GM21526 (cell line): ENCODE measurements around the gene TXNDC11.

ENCODE experiments used
- ATAC-seq: cut with Tn5 transposase; IDR thresholded peaks from one replicate; pipeline ENCODE4 v1.9.1; 2021; ENCODE audit warnings: moderate library complexity; ENCODE audit not compliant: unreplicated experiment, low FRiP score

Gene TXNDC11

DNA sequence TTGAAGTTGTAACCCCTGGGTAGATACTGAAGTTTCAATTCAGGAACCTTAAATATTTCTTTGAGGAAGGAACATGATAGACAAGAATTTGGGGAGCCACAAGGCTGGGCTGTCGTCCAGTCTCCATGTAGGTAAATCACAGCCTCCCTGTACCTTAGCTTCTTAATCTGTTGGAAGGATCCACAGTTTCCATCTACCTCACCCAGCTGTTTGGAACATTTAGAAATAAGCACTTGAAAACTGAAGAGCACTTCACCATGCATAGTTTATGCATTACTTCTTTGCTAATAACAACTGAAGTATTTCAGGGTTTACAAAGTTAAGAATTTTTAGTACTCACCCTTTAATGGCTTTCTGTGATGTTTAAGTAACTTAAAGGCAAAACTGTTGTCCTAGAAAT lies 17.2 kb downstream of the TXNDC11 start:
- ATAC-seq: no peak

DNA sequence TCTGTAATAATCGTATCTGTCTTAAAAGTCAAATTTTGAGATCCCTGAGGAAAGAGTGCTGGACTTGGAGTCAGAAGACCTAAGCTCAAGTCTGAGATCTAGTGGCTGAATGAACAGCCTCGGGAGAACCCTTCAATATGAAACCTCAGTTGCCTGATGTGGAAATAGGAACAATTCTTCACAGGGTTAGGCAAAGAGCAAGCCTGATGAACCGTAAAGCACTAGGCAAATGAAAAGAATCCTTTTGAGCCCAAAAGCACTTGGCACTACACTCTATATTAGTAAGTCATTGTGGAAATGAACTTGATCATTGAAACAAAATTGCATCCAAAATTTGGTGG lies 20.2 kb downstream of the TXNDC11 start:
- no peak for ATAC-seq

DNA sequence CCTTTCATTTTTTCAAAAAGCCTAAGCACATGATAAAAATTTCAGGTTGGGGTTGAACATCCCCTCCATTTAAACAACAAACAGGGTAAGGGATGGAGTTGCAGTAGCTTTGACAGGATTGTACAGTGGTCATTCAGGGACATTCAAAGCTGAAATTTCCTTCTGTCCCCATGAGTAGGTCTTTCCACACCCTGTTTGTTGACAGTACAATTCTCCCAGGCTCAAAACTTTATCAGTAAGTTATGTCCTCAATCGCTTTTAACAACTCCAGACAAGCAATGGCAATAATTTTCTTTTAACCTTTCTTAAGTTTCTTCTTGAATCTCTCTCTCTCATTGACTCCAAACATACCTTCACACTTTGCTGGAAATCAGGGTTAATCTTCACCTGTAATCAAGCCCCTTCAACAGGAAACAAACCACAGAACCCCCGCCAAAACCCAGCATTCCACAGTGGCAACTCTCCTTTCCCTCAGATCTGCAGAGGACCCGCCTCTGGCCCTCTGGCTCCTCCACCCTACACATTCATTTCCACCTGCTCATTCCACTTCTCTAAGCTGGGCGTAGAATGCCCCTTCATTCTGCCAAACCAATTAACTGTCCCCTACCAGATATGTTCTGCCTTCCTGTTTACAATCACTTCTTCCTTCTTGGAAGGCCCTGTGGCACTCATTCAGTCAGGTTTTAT lies 20.7 kb downstream of the TXNDC11 start:
- no peak for ATAC-seq

DNA sequence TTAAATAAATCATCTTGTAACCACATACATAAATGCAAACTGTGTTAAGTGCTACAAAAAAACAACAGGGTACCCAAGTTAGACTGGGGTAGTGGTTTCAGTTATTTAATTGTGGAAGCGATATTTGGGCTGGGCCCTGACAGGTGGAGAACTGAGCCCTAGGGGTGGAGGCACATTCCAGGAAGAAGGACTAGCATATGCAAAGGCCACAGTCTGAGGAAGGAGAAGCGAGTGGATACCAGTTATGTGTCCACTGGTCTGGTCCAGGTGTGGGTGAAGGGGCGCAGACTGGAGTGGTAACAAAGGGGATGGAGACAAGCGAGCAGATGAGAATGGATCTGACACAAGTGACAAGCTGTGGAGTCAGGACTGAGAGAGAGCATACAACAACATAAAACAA lies 22.9 kb downstream of the TXNDC11 start:
- no peak for ATAC-seq

DNA sequence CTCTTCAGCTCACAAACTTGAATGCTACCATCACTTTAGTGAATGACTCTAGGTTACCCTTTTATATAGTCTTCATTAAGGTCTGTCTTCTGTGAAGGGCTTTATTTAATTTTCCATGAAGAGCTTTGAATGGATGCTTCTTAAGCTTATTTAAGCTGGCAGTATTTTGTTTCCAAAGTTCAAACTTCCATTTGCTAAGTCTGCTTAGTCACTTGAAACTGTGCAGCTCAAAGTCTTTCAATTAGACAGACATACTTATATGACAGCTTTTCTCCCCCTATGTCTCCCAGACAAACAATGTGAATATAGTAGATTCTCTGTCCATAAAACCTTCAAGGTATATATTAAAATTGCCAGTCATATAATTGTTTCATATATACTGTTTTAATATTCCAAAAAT lies 23.5 kb downstream of the TXNDC11 start:
- no peak for ATAC-seq

DNA sequence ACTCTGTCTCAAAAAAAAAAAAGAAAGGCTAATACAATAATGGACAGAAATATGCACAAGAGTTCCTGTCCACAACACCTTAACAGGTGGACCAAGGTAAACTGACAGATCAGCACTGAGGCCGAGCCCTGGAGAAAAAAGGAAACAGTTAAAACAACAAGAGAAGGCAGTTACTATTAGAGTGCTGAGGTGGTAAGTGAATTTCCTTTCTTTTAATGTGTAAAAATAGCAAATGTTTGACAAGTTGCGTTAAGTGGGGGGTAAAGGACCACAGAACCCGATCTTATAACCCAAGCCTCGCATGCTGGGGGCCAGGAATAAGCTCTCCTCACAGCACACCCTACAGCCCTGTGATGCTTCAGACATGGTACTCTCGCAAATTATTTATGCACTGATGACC lies 24.8 kb downstream of the TXNDC11 start:
- ATAC-seq: no peak

DNA sequence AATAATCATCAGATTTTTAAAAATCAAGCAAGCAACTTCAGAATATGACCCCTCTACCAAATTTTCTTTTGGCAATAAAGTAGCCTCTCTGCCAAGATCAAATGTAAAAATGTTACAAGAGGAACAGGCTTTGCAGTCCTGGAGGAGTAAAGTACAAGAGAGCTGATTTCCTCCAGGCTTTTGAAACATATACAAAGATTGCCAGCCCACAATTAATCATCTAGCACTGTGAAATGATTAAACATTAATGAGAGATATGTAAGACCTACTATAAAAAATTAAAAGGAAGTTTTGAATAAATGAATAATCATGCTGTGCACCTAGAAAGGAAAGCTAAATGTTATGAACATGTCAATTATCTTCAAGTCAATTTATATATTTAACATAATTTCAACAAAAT lies 26.3 kb downstream of the TXNDC11 start:
- ATAC-seq: no peak

DNA sequence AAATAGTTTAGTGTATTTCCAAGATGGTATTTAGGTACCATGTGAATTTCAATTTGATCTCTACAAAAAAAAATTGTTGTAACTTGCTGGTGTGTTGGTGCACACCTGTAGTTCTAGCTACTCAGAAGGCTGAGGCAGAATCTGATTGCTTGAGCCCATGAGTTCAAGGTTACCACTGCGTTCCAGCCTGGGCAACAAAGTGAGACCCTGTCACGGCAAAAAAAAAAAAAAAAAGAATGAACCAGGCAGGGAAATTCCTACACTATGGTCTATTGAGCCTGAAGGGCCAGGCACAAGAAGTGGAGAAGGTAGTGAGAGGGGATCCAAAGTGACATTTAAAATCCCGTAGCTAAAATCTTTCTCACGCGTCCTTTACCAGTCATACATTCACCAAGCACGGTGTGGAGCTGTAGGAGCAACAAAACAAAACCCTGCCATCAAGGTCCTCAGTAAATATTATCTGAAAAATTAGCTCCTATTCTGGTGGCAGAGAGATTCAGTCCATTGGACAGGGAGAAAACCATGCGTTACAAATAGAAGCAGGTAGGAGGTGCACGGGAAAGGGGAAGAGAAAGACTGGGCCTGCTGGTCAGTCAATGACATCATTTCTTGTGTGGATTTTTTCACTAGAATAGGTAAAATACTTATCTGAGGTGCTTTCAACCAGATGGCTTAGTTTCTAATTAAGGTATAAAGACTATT lies 27.3 kb downstream of the TXNDC11 start:
- ATAC-seq: no peak

DNA sequence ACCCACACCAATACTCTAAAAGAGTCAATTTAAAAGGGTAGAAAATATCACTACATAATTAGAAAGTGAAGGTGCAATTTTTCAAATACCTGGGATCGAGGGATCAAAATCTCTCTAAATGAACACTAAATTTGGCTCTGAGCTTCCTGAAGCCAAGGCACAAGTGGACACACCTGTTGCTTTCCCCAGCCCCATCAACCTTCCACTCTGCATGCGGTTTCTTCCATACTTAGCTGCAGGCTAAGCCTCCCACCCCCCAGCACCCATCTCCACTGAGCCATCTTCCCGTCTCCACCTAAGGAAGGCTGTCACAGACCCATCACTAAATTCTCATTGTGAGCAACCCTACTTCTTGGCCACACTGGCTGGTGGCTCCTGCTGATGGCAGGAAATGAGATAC lies 30.5 kb downstream of the TXNDC11 start:
- no peak for ATAC-seq

DNA sequence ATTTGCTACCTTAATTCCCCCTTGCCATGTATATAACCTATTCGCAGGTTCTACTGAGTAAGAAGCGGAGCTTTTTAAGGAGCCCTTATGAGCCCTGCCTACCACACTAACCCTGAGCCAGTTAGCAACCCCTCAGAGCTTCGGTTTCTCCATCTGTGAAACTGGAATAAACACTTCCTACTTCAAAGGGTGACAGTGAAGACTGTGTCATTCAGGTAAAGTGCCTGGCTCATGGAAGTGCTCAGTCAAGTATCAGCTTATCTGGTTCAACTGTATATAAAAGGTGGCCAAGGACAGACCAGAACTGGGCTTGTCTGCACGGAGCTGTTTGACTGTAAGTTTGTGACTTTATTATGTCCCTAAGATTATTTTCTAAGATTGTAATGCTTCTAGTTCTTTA lies 31.0 kb downstream of the TXNDC11 start:
- ATAC-seq: no peak

DNA sequence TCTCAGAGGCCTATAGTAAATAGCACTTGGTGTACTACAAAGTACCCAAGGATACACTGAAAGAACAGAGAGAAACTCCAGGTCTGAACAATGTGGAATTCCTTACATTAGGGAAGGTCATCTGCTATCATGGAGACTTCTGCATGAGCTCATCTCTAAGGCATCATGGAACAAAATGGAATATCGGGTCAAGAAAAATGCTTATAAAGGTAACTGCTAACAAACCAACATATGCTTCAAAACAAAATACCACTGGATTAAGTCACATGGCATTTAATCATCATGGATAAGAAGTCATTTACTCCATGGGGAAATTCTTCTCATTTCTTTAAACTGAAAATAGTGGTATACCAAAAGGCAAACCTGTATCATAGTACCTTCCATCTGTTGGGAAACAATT lies 34.2 kb downstream of the TXNDC11 start:
- no peak for ATAC-seq

DNA sequence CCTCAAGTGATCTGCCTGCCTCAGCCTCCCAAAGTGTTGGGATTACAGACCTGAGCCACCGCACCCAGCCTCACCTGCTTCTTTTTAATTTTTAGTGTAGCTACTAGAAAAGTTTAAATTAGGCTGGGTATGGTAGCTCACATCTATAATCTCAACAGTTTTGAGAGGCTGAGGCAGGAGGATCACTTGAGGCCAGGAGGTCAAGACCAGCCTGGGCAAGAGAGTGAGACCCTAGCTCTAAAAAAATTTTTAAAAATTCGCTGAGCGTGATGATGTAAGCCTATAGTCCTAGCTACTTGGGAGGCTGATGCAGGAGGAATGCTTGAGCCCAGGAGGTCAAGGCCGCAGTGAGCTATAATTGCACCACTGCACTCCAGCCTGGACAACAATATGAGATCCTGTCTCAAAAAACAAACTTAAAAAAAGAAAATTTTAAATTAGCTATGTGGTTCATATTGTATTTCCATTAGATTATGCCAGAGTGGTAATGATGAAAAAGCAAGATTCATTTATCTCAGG lies 34.9 kb downstream of the TXNDC11 start:
- ATAC-seq: no peak

DNA sequence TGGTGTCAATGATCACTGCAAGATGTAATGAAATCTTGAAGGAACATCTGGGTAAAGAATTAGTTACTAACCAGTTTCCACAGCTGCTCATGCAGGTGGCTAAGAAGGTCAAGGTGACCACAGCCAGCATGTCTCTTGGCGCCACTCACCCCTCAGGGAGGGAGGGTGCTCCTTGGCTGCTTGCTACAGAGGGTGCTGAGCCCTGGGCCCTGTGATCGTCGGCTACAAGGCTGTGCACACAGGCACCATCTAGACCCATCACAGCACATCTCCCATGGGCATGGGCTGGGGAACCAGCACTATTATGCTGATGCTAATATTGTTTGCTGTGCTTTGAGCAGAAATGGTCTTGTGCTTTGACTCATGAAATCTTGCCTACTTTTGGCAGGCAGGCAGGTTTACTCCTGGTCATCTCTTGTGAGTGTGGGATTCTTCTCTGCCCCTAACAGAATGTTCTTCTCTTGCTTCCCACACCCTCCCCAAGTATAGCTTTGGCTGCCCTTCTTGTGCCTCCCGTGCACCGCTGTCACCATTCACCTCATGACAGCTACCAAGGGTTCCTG lies 36.4 kb downstream of the TXNDC11 start:
- ATAC-seq: no peak

DNA sequence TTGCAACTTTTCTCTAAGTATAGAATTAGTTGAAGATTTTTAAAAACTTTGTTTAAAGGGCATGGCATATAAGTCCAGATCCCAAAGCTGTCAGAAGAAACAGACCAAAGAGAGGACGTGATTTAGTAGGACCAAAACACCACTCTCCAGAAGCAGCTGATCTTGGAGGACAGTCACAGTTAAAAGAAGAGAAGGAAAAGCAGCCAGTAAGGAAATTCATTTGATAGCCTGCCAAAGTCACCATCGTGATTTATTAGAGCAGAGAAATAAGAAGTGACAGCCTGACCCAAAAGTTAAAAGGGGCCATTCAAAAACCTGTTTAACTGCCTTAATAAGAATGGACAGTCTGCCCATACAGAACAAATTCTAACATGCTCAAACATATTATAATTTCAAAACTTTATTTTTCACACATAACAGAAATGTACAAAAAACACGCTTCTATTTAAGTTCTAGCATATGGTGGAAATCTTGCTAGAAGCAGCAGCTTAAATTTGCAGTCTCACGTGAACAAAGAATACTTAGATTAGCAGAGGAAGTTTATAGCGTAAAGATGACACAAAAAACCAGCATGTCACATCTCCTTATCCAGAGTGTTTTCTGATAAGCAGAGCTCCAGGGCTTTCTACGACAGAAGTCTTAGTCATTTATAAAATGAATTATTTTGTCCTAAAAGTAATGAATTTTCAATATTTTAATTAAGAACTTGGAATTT lies 37.2 kb downstream of the TXNDC11 start:
- no peak for ATAC-seq

DNA sequence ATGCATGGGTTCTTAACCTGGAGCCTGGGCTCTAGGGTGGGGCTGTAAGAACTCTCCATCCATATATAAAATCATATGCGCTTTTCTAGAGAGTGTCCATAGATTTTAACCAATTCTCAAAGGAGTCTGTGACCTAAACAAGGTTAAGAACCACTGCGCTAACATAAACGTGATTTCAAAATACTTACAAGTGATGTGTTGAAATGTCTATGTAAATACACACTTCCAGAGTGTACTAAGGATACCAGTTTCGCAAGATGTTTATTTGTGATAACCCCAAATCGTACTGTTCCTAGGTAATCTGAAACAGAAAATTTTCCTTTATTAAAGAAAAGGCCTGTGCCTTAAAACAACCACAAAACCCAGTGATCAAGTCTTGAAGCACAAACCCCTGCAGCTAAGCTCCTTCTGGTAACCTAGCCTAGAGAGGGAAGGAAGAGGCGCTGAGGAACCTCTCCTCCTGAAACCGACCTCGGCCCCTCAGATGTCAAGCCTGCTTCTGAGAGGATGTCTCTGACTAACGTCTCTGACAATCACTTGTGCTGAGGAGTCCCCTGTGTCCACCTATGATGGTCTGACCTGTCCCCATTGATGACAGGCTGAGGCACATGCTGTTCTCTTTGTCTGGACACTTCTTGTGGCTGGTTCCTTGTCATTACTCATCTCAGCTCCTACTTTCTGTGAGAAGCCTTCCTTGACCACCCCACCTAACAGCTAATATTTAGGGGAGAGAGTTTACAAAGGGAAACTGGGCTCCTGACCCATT lies 42.2 kb downstream of the TXNDC11 start:
- ATAC-seq: no peak

DNA sequence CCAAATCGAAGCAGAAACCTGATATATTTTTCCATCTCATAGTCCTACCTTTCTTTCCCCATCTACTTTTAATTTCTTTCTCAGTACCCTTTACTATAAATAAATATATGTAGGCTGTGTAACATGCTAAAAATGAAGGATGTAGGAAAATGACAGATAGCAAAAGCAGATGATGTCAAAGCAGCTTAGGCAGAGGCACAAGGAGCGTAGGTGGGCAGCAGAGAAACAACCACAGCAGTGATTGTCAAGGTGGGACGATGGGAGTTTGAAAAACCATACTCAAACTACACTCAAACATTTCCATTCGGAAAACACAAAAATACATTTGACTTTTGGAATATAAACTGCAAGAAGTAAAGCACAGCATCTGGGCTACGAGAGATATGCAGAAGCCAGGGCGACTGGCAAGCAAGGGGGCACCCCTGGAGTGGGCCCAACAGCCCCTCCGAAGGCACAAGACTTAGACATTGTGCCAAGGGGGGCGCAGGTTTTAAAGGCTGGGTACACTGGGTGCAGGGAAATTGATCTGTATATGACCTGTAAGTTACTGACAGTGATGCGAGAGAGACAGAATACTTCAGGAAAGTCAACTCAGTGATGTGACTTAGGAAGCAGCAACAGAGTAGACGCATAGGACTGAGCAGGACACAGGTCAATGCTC lies 43.3 kb downstream of the TXNDC11 start:
- no peak for ATAC-seq

DNA sequence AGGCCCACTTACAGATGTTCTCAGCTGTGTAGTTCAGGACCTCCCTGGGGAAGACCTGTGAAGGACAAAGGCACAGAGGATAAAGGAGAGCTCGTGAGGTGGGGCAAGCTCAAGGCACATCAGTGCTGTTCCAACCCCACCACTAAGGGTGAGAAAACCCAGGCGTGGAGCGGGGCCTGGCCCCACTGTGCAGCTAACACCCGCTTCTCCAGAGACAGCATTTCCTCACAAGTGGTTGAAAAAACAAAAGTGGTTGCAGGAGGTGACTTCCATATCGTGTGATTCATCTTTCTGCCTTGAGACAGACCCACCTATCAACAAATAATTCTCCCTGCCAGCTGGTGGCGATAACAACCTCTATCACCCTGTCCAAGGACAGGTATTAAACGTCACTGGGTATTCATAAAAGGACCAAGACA lies 44.4 kb downstream of the TXNDC11 start:
- no peak for ATAC-seq

DNA sequence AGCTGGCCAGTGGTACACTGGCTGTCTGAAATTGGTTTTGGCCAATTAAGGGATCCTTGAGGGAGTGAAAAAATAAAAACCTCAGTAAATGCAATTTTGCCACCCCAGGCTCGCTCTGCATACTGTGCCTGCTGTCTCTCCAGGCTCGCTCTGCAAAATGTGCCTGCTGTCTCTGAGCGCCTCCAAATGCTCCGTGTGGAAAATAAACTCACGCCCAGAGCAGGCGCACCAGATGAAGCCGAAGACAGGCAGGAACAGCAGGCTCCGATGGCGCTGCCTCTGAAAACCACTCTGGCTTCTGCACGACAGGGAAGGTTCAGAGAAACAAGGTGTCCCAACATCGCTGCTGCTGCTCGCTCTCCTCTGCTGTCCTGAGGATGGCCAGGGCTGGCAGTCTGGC lies 45.3 kb downstream of the TXNDC11 start:
- ATAC-seq: no peak

DNA sequence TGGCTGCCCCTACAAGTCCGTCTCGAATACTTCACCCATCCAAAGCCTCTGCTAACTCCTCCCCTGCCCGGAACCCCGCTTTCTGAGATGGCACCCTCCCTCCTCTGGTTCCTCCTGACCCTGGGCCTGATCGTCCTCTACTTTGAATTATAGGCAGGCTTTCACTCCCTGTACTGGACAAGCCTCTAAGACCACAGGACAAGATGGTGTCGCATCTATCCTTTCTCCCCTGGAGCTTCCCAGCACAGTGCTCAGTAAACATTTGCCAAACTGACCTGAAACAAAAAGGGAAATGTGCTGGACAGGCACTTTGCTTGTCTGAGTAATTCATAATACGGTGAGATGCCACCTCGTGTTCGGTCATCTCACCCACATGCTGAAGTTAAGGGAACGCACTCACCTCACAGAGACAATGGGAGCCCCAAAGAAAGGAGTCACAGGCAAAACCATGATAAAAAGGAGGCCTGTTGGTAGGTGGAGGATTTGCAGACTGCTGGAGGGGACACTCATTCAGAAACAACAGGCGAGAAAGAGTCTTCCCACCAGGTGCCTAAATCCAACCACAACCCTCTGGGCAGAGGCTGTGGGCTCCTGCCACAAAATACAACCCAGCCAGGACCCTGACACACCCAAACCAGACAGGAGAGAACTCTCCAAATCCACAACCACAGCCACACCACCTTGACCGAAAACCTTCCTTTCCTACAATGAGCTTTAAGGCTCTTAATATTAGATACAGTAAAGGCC lies 46.2 kb downstream of the TXNDC11 start:
- ATAC-seq: no peak
